HG03432 (cell line): ENCODE data around the gene FUT8.

Experiments
- ATAC-seq: cut with Tn5 transposase; IDR thresholded peaks from one replicate; pipeline ENCODE4 v1.9.1; 2021; ENCODE audit warnings: mild to moderate bottlenecking, moderate library complexity; ENCODE audit not compliant: unreplicated experiment

Gene FUT8

DNA sequence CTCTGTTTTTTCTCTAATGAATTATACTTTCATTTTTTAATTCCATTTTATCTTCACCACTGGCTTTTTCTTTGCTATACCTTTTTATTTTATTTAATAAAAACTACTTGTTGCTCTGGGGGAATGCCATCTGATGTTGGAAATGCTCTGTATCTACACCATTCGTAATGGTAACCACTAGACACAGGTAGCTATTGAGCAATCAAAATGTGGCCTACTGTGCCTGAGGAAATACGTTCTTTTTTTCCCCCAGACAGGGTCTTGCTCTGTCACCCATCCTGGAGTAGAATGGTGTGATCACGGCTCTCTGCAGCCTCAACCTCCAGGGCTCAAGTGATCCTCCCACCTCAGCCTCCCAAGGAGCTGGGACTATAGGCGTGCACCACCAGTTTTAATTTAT is 140.2 kb downstream of the FUT8 start:
- no peak for ATAC-seq

DNA sequence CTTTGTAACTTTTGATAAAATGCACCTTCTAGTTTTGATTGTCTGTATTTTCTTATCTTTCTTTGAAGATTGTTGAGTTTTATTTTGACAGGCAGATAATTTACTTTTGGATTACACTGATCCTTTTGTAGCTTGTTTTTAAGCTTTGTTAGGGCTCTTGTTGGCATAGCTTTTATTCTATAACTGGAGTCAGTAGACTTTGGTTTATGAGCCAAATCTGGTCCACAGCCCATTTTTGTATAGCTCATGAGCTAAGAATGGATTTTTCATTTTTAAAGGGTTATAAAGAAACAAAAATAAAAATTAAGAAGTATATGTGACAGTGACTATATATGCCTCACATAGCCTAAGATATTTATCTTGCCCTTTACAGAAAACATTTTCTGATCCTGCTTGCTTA is 142.3 kb downstream of the FUT8 start:
- ATAC-seq, result no peak

DNA sequence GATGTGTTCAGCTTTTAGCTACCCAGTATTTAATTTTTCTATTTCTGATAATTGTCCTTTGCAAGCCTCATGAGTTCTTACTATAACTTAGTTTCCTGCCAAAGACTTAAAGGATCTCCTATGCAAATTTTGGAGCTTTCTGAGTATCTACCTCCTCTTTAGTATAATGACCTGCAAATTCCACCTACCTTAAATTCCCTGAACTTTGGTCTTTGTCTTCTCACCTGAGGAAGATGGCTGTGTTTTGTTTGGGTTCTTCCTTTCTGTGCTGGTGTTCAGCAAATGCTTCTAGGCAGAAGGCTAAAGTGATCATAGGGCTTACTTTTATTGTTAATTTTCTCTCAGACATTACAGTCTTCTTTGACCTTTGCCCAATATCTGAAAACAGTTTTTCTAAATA is 142.8 kb downstream of the FUT8 start:
- ATAC-seq, result no peak

DNA sequence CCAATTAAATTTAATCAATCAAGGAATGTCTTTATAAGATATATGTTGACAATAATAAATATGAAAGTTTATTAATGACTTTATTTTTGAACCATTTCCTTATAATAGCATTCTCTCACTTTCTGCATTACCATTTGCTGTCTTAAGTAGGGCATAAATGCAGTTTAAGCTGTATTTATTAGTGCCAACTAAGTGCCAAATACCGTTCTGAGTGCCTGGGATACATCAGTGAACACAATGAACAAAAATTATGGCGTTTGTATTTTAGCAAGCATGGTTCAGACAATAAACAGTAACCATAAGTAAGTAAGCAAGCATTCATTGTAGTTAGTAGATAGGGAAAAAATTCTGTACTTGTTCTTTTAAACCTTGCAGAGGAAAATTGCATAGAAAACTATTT is 145.8 kb downstream of the FUT8 start:
- no peak for ATAC-seq

DNA sequence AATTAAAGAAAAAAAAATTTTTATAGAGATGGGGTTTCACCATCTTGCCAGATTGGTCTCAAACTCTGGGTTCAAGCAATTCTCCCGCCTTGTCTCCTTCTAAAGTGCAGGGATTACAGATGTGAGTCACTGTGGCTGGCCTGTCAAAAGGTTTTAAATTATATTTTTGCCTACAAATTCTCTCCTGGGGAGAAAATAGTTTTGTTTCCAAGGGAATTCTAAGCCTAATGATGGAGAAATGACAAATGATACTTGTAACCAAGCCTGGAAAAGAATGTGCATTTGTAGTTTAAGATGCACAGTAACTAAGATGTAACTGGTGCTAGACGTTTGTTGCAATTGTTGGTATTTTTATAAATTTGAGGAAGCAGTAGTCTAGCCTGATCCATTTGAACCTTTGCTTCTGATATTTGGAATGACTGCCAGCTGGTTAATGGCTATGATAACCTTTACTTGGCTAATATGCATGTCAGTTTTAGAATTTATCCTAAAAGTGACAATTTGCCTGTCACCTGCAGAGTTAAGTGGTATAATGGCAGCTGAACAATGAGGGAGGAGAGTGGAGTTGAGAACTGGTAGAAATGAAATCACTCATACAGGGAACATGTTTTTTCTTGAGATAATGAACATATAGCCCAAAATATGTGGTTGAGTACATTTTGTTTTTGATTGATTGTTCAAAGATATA is 148.0 kb downstream of the FUT8 start:
- no peak for ATAC-seq

DNA sequence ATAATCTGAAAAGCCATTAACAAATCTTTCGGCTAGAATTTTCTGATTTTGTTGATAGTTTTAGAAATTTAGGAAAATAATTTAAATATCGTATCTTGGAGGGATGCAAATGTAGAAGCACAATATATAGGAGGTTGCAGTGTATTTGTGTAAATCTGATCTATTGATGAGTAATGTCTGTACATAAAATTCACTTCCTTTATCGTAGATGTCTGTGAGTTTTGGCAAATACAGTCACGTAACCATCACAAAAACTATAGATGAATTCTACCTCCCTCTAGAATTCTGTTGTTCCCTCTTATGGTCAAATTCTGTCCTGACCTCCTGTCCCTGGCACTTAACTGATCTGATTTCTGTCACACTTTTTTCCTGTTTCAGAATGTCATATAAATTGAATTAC is 151.8 kb downstream of the FUT8 start:
- no peak for ATAC-seq

DNA sequence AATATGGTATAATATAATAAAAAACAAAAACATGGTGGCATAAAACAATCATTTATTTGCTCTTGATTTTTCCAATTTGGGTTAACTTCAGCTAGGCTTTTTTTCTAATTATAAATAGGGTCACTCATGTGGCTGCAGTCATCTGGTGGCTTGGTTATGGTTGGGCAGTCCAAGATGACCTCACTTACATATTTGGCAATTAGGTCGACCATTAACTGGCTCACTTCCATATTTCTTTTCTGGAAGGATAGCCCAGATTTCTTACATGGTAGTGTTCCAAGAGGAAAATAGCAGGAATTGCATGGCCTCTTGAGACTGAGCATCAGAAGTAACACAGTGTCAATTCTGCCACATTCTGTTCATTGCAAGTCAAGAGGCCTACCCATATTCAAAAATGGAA is 153.4 kb downstream of the FUT8 start:
- no peak for ATAC-seq

DNA sequence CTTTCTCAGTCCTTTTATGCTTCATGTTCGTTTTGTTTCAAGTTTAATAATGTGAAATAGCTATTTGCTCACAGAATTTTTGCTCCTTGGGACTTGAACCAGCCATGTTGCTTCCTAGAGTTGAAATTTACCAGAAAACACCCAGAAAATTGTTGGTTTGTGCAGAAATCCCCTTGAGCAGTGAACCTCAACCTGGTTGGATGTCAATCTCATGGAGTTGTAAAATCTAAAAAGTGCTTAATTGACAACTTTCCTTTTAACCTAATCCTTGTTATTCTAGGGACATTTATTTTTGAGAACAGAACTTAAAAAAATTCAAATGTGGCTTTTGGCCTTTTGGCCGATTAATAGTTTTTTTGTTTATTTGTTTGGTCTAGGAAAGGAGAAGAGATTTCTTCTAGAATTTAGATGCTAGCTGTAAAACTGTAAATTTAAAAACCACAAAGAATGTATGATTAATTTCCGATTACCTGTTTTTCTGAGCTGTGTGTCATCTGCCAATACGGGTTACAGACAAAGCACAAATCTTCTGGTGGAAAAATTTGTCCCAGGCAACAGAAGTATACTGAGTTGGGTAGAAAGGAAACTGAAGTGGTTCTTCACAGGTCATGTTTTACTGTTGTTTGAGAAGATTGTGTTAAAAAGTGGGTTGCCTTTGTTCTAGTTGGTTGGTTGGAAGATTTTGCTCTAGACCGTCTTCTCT is 154.4 kb downstream of the FUT8 start:
- no peak for ATAC-seq

DNA sequence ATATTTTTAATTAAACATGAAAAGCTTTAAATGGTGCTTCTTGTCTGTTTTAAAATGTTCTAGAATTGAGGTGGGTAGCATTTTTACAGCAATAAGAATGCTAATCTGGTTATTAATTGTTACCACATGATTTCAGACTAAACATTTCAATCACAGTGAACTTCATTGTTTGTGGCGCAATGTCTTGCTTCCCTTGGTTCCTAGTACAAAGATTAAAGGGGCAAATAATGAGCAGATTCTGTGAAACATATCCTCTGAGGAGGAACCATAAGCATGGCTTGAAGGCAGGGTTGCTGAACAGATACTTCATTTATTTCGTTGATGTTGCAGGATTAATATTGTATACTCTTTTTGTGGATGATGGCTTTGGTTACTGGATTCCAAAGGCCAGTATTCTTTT is 162.1 kb downstream of the FUT8 start:
- no peak for ATAC-seq

DNA sequence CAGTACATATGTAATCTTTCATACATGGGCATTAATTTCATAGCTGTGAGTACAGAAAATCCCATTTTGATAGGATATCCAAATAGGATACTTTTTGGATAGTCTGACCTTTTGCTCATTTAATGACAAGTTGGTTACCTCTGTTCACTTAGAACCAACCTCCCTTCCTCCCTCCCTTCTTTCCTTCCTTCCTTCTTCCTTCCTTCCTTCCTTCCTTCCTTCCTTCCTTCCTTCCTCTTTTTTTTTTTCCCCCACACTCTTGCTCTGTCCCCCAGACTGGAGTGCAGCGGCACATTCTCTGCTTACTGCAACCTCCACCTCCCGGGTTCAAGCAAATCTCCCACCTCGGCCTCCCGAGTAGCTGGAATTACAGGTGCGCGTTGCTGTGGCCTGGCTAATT is 162.9 kb downstream of the FUT8 start:
- no peak for ATAC-seq

DNA sequence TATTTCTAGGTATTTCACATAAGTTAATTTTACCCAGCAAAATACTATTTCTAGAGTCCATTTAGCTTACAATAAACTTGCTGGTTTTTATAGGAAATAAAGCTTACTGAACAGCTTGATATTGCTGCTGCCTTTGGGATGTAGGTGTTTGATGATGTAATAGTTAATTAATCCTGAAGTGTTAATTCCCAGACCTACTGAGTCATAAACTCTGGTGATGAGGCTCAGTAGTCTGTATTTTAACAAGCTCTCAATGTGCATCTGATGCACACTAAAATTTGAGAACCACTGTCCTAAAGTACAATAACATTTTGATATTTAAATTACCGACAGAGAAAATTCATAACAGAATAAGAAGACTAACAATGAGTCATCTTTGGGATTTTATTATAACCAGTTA is 168.4 kb downstream of the FUT8 start:
- ATAC-seq, result no peak

DNA sequence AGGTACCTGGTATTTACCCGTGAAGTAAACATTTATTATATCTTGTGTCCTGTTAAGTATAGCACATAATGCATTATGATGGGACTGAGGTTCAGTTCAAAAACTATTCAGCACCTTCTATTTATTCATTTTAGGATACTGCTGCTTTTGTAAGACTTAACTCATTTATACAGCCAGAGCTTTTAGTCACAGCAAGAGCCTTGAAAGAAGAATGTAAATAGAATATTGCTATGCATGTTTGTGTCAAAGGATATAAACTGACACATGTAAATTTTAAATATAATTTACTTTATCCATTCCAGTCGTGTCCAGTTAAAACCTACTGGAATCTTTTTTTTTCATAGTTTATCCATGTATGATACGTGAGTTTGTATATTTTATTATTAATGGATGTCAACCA is 168.8 kb downstream of the FUT8 start:
- no peak for ATAC-seq

DNA sequence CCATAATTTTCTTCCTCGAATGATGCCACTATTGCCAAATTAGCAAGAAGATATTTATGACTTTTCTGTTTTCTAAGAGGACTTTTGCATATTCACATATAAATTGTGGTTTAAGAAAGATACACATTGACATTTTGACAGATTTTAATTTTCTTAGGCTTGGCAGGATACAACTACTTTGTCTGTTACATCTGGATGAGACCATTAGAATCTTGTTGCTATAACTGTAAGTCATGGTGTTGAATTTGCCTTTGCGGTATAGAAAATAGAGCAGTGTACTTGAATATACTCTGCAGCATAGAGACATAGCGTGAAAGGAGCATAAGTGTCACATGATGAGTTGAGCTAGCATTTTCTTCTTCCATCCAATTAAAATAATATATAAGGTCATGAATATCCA is 169.3 kb downstream of the FUT8 start:
- no peak for ATAC-seq

DNA sequence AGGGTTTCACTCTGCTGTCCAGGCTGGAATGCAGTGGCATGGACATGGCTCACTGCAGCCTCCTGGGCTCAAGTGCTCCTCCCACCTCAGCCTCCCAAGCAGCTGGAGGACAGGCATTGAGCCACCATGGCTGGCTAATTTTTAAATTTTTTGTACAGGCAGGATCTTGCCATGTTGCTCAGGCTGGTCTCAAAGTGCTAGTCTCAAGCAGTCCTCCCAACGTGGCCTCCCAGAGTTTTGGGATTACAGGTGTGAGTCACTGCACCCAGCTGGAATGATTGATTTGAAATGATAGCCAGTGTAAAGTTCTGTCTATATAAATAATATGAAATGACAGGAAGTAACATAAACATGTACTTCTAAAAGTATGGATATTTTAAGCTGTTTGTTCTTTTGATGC is 172.7 kb downstream of the FUT8 start:
- ATAC-seq, result no peak

DNA sequence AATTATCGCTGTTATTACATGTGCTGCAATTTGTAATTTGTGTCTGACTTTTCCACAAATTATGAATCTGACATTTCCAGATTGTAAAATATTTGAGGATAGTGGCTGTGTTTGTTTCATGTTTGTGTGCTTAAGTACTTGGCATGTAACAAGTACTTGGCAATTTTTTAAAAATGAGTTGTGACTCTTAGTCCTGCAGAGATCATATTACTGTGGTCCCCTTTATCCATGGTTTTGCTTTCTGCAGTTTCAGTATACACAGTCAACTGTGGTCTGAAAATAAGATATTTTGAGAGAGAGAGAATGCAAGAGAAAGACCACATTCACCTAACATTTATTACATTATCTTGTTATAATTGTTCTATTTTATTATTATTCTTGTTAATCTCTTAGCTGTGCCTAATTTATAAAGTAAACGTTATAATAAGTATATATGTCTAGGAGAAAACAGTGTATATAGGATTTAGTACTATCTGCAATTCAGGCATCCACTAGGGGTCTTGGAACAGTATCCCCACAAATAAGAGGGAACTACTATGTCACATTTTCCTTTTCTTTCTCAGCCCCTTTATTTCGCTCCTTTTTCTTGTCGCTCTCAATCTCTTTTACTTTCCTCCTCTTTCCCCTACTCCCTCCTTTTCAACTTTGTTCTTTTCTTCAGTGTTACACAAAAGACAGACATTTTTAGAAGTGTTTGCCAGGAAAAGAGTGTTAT is 176.1 kb downstream of the FUT8 start:
- ATAC-seq, result no peak

DNA sequence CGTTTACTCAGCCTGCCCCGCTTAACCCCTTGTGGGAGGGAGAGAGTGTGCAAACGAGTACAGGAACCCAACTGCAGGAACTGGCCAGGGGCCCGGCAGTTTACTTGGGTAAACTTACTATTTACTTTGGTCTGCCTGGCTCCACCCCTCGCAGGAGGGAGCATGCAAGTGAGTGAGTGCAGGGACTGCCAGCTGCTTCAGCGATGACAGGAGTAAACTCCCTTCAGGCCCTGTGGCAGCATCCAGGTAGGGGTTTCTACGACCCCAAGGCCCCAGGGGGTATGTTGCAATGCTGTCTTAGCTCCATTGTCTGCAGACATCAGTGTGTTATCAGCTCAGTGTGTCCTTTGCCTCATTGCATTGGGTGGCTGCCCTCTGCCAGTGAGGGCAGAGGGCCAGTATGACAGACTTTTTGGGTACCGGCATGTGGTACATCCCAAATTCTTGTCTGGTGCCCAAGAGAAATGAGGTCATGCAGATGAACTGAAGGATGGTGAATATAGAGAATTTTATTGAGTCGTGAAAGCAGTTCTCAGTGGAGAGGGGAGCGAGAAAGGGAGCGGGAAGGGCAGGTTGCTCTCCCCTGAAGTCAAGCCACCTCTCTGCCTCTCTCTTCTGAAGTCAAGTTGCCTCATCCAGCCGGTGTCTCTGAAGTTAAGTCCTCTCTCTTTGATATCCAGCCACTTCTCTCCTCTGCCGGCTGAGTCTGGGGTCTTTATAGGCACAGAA is 181.8 kb downstream of the FUT8 start:
- ATAC-seq, result no peak

DNA sequence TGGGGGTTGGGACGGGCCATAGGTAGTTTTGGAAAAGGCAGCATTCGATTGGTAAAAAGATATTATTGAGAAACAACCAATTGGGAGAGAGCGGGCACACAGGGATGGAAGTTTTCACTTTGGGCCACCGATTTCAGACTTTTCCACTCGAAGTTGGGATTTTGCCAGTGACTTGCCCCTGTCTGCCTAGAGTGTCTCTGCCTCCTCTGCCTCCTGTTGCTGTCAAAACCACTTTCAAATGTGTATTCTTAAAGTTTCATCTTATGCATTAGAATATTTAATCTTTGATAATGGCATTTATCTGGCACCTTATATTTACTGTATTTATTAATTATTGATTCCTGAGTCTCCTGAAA is 182.3 kb downstream of the FUT8 start:
- no peak for ATAC-seq

DNA sequence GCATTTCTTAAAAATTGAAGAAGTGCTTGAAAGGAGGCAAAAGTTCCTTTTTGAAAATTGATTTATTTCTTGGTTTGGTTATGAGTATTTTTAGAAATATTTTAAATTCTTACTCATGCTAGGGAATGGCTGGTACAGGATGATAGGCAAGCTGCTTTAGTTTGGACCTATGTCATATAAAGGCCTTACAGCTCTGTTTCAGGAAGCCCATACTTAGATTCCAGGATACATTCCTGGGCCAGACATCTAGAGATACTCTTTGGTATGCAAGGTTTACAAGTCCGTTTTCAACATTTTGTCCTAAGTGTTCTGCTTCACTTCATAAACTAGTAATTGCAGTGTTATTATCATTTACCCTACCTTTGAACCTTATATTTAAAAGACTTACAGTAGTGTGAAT is 186.8 kb downstream of the FUT8 start:
- no peak for ATAC-seq

DNA sequence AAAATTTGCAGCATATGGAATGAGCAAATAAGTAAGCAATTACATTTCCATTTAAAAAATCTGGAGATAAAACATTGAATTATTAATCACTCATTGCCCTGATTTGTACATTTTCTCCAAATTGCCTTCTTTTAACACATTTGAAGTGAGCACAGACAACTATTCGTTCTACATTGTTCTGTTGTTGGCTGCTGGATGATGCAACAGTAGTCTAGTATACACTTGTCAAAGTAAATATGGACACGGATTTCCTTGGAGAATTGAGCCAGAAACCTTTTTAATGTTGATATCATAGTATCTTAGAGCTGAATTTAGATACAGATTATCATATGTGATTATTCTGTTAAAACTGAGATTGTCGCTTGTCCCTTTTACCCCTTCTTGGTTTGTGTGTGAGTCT is 188.2 kb downstream of the FUT8 start:
- no peak for ATAC-seq

DNA sequence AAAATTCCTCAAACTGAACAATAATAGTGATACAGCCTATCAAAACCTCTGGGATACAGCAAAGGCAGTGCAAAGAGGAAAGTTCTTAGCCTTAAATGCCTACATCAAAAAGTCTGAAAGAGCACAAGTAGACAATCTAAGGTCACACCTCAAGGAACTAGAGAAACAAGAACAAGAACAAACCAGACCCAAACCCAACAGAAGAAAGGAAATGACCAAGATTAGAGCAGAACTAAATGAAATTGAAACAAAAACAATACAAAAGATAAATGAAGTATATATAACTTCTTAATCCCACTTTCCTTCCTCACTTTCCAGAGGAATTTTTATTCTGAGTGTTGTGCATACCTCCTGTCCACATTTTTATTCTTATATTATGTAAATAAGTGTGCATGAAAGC is 192.0 kb downstream of the FUT8 start:
- ATAC-seq, result no peak

DNA sequence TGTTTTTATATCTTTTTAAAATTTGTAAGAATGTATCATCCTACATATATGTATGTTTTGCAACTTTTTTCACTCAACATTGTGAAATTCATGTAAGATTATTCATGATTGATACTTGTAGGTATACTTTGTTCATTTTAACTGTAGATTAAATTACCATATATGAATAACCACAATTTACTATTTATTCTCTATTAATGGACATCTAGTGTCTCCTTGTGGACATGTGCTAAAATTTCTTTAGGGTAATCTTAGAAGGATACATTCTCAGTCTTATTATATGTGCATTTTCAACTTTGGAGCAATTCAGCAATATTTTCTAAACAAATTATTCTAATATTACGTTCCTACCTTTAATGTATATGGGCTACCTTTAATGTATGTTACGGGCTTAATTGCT is 192.4 kb downstream of the FUT8 start:
- ATAC-seq, result no peak

DNA sequence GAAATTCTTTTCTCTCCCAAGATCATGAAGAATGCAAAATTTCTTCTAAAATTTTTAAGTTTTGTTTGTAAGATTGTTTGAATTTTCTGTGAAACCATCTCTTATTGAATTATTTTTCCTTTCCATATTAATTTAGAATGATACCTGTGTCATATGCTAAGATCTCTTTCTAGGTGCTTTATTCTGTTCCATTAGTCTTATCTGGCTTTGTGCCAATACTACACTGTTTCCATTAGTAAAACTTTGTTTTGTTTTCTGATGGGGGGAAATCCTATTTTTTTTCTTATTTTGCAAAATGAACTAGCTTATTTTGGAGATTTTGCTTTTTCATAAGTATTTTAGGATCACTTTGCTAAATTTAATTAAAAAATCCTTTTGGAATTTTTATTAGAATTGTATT is 193.9 kb downstream of the FUT8 start:
- ATAC-seq, result no peak
